ENCODE data around the gene FIS1.
"Not testable (repeated sequence)": the region's sequence is repeated elsewhere in the genome, so short reads cannot be mapped to it uniquely, and the experiment has no call there.

FIS1 gene

DNA sequence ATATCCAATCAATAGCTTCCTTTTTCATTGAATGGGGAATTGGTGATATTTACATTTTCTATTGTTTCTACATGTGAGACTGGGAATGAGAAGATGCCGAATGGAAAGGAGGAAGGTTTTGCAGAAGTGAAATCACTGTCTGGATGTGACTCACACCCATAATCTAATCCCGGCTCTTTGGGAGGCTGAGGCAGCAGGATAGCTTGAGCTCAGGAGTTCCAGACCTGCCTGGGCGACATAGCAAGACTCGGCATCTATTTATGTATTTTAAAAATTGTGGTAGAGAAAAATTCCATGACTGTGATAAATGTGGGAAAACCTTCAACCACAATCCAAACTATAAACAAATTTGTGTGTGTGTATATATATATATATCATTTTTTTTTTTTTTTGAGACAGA is 10.9 kb upstream of the FIS1 start:
- no peak for FAIRE-seq

DNA sequence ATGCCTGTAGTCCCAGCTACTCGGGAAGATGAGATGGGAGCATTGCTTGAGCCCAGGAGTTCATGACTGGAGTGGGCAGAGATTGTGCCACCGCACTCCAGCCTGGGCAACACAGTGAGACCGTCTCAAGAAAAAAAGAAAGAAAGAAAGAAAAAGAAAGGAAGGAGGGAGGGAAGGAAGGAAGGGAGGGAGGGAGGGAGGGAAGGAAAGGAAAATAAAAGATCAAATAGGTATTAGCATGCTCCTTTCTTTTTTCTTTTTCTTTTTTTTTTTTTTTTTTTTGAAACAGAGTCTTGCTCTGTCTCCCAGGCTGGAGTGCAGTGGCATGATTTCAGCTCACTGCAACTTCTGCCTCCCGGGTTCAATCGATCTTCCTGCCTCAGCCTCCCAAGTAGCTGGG is 8.3 kb upstream of the FIS1 start:
- not testable (repeated sequence) for FAIRE-seq

DNA sequence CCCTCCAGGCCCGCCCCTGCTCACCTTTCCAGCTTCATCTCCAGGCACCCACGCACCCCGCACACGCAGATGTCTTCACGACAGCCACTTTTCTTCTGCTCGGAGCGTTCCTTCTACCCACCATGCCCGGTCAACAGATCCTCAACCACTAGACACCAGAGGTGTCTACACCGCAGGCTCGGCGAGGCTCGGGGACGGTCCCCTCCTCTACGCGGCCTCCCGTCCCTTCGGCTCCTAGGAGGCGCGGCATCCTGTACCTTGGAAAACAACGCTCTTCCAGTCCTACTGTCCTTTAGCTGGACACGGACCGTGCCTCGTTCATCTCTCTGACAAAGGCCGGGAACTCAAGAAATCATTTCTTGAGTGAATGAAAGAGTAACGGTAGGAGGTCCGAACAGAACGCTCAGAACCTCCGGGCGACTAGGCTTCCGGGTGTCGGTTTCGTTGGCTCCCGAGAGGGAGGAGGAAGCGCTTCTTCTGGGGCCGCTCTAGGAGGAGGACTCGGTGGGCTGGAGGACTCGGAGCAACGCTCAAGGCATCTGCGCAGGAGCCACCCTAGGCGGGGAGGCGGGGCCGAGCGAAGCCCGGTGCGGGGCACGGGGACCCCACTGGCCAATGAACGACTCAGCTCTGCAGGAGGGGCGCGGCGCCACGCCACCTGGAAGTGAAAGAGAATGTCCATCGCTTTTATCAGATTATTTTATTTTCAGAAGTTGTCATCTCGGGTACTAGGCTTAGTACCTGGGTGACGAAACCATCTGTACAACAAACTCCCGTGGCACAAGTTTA is 7.2 kb upstream of the FIS1 start:
- FAIRE-seq: peak; percentile 90

DNA sequence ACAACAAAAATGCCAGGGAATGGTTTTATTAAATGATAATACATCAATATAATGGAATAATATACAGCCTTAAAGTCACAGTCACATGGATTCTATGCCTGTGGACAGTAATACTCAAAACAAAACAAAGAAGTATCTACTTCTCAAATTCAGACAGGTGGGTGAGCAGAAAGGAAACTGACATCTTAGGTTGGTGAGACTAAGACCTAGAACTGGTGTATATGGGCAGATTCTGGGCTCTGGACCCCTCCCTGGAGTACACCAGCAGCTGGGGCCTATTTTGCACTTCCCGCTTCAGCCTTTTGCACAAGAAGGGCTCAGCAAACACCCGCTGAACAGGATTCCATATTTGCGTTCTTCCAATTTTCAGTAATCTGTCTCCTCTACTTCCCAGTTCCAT is 5.4 kb upstream of the FIS1 start:
- FAIRE-seq: no peak

DNA sequence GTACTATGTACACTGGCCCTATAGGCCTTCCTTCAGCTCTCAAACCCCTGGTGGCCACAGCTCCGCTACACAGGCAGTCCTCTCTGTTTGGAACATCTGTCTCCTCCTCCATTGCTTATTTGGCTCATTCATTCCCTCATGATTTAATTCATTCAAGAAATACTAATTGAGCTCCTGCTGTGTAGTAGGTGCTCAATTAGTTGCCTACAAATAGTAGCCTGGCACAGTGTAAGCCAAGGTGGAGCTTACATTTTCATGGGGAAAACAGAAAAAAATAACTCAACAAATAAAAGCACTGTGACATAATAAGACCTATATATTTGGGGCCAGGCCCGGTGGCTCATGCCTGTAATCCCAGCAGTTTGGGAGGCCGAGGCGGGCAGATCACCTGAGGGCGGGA is 3.4 kb upstream of the FIS1 start:
- FAIRE-seq: no peak

DNA sequence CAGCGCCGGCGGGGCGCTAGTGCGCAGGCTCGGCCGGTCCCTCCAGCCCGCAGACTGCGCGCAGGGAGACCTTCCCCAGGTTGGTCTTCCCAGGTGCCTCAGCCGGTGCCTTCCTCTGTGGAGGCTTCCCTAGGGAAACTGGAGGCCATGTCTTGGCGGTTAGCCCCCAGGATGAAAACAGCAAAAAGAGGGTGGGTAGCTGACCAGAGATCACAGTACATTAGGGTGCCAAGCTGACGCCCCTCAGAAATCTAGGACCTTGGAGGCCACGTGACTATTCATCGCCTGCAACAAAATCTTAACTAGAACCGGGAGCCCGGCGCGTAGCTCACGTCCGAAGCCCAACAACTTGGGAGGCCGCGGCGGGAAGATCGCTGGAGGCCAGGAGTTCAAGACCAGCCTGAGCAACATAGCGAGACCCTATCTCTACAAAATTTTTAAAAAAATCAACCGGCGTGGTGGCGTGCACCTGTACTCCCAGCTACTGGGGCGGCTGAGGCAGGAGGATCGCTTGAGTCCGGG is 327 bp upstream of the FIS1 start:
- no peak for FAIRE-seq

DNA sequence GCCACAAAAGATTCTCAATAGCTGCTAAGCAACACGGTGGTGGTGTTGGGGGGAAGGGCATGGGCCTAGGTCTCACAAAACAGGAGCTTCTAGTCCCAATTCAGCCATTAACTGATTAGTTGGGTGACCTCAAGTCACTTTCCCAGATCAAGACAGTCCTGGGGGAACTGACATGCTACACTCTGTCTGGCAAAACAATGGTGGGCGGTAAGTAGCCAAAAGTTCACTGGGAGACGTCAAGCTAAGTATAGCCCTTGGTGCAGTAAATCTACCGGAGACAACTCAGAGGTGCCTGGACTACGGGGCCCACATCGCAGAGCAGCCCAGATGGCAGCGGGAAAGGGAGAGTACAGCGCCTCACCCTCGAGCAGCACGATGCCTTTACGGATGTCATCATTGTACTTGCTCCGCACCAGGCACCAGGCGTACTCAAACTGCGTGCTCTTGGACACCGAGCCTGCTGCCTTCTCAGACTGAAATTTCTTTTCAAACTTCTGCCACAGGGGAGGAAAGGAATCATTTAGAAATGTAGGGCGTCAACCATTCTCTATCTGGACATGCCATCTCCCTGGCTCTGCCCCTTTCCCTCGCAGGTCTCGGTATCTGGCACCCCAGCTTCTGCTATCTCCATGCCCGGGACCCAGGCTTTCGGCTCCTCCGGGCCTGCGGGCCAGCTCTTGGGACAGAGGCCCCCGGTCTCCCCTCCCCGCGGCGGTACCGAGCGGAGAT is 1.1 kb downstream of the FIS1 start:
- FAIRE-seq: no peak

DNA sequence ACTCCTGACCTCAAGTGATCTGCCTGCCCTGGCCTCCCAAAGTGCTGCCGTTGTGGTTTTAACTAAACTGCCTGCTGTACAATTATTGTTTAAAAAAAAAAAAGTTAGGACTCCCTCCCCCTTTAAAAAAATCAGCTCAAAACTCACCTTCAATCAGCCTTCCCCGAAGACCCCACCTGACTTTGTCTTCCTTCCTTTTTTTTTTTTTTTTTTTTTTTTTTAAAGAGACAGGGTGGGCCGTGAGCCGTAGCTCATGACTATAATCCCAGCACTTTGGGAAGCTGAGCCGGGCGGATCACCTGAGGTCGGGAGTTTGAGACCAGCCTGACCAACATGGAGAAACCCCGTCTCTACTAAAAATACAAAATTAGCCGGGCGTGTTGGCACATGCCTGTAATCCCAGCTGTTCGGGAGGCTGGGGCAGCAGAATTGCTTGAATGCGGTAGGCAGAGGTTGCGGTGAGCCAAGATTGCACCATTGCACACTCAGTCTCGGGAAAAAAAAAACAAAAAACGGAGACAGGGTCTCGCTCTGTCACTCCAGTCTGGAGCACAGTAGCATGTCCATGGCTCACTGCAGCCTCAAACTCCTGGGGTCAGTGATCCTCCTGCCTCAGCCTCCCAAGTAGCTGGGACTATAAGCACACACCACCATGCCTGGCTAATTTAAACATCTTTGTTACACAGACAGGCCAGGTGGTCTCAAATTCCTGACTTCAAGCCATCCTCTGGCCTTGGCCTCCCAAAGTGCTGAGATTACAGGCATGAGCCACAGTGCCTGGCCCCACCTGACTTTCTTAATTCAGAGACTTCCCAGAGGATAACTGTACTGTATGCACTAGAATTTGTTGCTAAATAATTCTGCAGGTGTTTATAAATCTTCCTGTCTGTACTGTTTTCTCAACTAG is 3.2 kb downstream of the FIS1 start:
- FAIRE-seq: no peak

DNA sequence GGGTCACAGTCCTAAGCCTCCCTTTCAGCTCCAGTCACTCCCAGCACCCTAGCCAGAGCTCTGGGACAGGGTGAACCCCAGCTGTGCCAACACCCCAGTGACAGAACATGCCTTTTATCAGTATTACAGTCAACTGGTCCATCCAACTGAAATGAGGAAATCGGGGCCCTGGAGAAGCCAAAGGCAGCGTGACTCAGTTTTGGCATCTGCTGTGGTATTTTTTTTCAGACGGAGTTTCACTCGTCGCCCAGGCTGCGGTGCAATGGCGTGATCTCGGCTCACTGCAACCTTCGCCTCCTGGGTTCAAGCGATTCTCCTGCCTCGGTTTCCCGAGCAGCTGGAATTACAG is 3.9 kb downstream of the FIS1 start:
- no peak for FAIRE-seq

DNA sequence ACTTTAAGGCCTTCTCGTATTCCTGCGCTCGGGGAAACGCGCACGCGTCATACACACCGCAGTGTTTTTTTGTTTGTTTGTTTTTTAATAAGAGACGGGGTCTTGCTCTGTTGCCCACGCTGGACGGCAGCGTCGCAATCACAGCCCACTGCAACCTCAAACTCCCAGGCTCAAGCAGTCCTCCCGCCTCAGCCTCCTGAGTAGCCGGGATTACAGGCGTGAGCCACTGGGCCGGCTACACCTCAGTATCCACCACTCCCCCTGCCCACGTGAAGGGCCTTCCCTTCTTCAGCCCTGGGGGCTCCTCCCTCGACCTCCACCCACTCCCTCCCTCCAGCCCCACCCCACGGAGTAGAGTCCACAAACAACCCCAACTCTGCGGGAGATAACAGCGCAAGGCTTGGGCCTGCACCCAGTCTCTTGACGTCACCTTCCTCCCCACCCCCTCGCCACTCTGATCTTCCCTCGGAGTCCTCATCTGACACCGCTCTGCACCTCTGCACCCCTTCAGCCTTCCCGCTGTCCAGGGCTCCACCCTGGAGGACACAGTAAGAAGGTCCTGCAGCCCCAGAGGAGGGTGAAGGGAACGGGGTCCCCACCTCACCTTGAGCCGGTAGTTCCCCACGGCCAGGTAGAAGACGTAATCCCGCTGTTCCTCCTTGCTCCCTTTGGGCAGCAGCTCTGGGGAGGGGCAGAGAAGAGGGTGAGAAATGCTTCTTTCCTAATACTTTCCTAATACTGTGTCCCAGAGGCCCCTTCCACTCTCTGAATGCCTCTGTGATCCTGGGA is 4.5 kb downstream of the FIS1 start:
- FAIRE-seq: no peak

DNA sequence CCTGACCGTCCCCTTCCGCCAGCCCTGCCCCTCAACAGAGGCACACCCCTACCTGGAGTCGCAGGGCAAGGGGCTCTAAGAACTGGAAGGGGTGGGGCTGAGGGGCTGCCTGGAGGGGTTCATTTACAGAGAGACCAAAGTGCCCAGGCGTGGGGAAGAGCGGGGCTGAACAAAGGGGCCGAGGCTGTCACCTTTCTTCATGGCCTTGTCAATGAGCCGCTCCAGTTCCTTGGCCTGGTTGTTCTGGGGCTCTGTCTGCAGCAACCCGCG is 5.0 kb downstream of the FIS1 start:
- no peak for FAIRE-seq

DNA sequence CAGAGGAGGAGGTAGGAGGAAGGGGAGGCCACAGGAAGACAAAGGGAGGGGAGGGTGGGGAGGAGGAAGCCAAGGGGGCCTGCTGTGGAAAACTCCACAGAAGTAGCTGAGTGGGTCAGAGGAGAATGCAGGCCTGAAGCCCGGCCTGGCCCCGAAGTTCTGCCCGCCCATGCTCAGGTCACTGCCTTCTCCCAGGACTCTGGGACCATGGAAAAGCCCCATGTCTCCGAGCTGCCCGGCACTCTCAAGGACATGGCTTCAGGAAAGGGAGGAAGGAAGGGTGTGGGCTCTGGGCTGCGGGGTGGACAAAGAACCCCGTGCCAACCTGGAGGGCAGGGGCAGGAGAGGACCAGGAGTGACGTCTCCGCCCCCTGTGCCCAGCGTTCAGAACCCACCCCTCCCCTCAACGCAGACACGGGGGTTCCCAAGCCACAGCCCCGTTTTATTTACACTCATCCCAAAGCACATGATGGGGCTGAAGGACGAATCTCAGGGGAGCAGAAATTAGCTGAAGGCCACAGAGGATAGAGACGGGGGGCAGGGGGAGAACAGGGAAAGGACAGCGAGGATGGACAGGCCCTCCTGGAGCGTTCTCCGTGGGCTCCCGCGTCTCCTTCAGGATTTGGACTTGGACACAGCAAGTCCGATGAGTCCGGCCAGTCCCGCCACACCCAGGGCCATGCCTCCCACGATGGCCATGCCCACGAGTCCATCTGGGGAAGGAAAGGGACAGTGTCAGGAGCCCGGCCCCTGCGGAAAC is 5.5 kb downstream of the FIS1 start:
- FAIRE-seq: no peak

DNA sequence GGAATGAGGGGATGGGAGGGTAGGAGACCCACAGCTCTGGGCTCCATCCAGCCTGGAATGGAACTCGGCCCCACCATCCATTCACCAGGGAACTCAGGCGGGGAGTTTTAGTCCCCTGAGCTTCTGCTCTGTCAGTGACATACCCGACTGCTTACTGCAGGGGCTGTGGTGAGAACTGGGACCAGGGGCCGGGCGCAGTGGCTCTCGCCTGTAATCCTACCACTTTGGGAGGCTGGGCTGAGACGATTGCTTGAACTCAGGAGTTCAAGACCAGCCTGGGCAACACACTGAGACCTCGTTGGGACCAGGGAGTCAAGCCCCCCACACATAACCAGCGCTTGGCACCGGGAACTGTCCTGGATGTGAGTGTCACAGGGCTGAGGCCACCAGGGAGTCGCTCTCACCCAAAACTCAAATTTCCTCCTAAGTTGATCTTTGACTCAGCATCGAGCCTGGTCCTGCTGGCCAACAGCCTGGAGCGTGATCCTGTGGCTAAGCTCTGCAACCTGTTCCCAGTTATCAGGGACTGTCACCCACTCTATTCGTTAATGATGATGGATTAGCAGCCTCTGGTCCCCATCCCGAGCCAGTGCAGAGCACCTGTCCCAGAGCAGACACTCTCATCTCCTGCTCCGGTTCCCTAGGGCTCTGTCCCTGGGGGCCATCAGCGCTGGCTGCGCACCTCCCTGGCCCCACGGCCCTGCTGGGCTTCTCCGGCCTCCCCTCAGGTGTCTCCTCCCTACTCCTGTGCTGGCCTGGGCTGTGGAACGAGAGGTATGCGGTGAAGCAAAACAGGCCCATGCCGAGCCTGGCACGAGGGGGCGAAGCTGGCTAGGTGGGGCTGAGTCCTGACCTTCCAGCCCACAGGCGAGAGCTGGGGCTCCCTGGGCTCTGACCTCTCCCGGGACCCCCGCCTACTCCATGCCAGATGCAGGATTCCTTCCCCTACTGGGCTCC is 6.4 kb downstream of the FIS1 start:
- no peak for FAIRE-seq

DNA sequence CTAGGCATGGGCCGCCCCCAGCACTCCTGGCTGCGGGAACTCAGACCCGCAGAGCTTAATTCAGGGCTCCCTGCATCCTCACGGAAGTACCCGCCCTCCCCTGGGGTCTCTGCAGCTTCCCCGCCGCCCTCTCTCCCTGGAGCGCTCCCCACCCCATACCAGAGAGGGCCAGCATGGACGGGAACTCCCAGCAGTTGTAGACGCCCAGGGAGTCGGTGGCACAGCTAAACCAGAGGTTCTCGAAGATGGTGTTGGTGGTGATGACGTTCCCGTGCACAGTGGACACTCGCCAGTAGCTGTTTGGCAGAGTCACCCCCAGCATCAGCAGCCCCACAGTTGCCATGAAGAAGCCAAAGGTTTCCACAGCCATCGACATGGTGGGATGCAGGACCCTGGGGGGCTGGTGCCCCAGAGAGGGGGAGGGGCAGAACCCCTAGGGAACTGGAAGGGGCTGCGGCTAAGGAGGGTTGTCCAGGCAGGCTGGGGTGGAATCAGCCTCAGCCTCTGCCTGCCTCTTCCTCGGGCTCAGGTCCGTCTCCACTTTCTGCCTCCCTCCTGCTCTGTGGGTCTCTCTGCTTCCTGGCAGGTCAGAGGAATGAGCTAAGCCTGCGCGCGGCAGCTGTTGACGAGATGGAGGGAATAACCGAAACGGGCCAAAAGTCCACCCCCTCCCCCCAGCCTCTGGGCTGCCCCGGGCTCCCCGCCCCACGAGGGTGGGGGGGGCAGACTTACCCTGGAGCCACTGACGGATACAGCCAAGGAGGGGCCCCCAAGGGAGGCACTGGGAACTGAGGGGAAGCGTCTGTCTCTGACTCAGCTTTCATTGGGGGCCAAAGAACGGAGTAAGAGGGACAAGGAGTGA is 7.4 kb downstream of the FIS1 start, which contains the start of gene CLDN15:
TSS of gene CLDN15 (minus strand) at position 597 of the 862 bp plus-strand sequence. CDS start at position 376, 221 bp downstream.
- FAIRE-seq: no peak

DNA sequence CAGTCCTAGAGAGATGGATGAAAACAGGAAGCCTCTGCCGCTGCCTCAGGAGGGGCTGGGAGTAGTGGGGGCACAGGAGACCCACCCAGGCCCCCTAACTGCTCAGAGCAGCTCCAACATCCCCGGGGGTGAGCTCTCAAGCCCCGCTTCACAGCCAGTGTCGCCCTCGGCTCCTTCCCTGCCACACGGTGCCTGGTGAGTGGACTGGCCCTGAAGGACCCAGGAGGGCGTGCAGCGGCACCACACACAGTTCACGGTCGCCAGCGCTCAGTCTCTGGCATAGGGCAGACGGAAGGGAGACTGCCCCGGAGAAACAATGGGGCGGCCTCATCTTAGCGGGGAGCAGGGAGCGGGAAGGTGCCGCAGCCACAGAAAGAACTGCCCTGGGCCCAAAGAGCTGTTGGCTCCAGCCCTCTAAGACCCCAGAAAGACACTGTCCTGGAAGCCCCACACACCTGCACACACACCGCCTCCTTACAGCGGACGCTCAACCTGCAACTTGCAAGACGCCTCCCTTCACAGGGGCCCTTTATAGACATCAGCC is 8.5 kb downstream of the FIS1 start:
- no peak for FAIRE-seq

DNA sequence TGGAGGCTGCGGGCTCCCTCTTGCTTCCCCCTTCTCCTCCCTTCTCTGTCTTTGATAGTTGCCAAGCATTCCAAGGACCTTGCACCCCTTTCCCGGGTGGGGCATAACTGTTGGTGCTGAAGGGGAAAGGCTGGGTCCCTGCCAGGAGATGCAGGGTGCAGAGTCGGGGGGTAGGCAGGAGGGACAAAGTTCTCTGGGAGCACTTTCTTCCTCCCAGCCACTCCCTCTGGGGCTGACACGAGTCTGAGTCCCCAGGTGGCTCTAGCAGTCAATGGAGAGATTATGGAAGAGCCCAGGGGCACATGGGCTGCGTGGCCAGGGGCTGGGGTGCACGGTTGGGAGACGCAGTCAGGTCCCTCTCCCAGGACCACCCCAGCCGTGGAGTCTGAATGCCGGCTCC is 9.4 kb downstream of the FIS1 start:
- FAIRE-seq: no peak

DNA sequence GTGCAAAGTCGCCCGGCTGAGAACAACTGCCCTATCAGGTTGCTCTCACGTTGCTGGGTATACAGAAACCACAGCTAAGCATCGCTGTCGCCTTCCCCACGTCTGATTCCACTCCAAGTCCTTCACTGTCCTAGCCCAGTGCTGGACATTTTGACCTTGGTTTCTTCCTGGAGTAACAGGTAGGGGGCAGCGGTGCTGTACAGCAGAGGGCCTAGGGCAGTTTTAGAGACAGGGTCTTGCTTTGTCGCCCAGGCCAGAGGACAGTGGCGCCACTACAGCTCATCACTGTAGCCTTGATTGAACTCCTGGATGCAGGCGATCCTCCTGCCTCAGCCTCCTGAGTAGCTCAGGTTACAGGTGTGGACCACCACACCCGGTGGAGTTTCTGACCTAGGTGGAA is 9.8 kb downstream of the FIS1 start:
- FAIRE-seq: no peak

DNA sequence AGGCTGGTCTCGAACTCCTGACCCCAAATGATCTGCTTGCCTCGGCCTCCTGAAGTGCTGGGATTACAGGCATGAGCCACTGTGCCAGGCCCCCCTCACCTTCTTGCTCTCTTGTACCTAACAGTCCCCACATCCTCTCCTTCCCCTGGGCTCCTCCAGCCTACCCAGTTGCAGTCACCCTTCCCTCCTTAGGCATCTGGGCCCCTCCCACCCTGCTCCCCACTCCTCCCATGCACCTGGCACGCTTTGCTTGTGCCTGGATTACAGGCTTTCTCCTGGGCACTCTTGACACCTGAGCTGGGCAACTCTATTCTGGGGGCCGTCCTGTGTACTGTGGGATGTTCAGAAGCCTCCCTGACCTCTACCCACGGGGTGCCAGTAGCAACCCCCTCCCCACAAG is 10.2 kb downstream of the FIS1 start:
- FAIRE-seq: no peak

DNA sequence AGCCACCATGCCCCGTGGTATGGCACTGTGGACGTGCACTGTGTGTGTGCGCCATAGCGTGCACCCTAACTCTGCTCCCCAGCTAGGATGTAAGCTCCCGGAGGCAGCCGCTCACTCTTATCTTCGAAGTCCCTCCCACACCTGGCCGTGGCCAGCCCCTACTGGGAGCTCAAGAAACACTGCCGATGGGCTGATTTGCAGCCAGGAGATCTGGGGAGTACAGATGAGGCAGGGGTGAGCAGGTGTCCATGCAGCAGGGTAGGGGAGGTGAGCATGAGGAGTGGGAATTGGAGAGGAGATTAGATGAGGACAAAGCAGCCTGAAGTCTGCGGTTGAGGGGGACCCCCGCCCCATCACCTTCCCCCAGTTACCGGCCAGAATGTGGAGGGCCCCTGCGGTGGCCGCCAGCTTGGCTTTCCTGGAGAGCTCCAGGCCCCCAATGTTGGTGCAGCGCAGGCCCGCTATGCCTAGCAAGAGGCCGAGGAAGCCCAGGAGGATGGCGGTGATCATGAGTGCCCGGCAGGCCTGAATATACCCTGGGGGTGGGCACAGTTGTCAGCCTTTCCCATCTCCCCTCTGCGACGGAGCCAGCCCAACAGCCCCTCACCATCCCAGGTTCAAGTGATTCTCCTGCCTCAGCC is 10.9 kb downstream of the FIS1 start:
- no peak for FAIRE-seq

Measured in endometrium (tissue), 2 donors.